22Rv1 (cell line): ENCODE measurements around the gene CBY3.
"Not testable (repeated sequence)": the region's sequence is repeated elsewhere in the genome, so short reads cannot be mapped to it uniquely, and the experiment has no call there.

Source experiments
- H3K27ac ChIP-seq: fragments of 450-650 bp; 2 replicates; pipeline ENCODE4 v1.5.1; 2017
- CTCF ChIP-seq: fragments of 450-650 bp; IDR thresholded peaks from 2 replicates; pipeline ENCODE4 v1.5.1; 2017; ENCODE audit warnings: mild to moderate bottlenecking
- ZFX ChIP-seq: fragments of 450-650 bp; IDR thresholded peaks from 2 replicates; pipeline ENCODE4 v1.6.1; 2017; ENCODE audit warnings: antibody characterized with exemption, borderline replicate concordance

Gene CBY3

GRCh38 chr5:179696603-179697002, 15.8 kb upstream of the CBY3 start:
- H3K27ac ChIP-seq = peak overlapping the region; percentile 95
- TF ChIP-seq CTCF (no peak), ZFX (no peak)

- no peak overlapping the region for H3K27ac ChIP-seq
- TF ChIP-seq ZFX (no peak), CTCF (no peak)
These were observed 13.7 kb upstream of the CBY3 start for GRCh38 chr5:179694561-179694960.

GRCh38 chr5:179689212-179689611, 8.4 kb upstream of the CBY3 start:
- not testable (repeated sequence) for H3K27ac ChIP-seq

GRCh38 chr5:179680014-179680779, 637 bp downstream of the CBY3 start:
- no peak overlapping the region for H3K27ac ChIP-seq
- no peak for TF ChIP-seq CTCF
- no peak for TF ChIP-seq ZFX

GRCh38 chr5:179679014-179679674, 1.7 kb downstream of the CBY3 start:
- peak; percentile 20 for TF ChIP-seq CTCF
- no peak for TF ChIP-seq ZFX
- H3K27ac ChIP-seq = peak overlapping the region; percentile 80

- TF ChIP-seq ZFX = no peak
- no peak for TF ChIP-seq CTCF
- peak overlapping the region; percentile 80 for H3K27ac ChIP-seq
These were observed 2.4 kb downstream of the CBY3 start for GRCh38 chr5:179678223-179679013.

GRCh38 chr5:179668391-179668790, 12.4 kb downstream of the CBY3 start:
- no peak overlapping the region for H3K27ac ChIP-seq
- TF ChIP-seq CTCF (peak; percentile 87), ZFX (no peak)

- H3K27ac ChIP-seq = not testable (repeated sequence)
These were observed 19.2 kb downstream of the CBY3 start for GRCh38 chr5:179661647-179662046.

- H3K27ac ChIP-seq = peak overlapping the region; percentile 68
These were observed 22.5 kb downstream of the CBY3 start for GRCh38 chr5:179658179-179658856.

GRCh38 chr5:179657302-179658178, 23.3 kb downstream of the CBY3 start:
- not testable (repeated sequence) for H3K27ac ChIP-seq
